ENCODE measurements around the gene PRKACB. TPM values are rescaled to one million over a fixed set of nuclear protein-coding genes. Genes with fewer than 3 reads are reported as not detected.
"Not testable (repeated sequence)": the region's sequence is repeated elsewhere in the genome, so short reads cannot be mapped to it uniquely, and the experiment has no call there.

Gene PRKACB
- 18.8 TPM for polyA plus RNA-seq (ENCODE audit: insufficient read length)

DNA sequence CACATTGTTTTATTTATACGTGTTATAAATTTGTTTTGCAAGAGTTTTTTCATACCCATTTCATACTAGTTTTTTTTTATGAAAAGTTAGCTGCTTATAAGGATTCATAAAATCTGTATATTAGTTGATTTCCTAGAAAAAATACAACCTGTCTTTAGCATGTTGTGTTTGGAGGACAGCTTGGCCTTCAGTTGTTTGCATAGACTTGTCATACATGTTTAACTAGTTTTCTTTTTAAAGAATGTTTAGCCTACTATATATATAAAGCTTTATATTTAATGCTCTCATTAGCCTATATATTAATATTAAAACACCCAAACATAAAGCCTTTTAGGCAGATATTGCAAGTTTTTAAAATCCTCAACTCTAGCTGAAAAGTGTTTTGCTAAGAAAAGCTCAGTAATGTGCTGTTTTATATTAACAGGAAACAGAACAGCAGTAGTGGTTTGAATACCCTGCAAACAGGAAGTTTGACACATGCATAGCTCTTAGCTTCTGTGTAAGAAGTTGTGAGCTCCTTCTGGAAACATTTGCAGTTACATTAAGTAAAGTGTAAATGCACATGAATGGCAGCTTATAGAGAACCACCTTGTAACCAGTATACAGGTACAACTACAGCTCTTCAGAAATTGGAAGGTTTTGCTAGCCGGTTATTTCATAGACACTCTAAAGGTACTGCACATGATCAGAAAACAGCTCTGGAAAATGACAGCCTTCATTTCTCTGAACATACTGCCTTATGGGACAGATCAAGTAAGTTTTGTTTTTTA lies at the start of gene PRKACB:
TSS of gene PRKACB (plus strand) at position 476 of the 770 bp plus-strand sequence. CDS start at position 567, 91 bp downstream.
- no peak for DNase-seq (ENCODE audit: low read depth)

GRCh38 chr1:84095308-84095707 lies 48.8 kb upstream of the PRKACB start:
- DNase-seq (ENCODE audit: low read depth) = no peak

DNA sequence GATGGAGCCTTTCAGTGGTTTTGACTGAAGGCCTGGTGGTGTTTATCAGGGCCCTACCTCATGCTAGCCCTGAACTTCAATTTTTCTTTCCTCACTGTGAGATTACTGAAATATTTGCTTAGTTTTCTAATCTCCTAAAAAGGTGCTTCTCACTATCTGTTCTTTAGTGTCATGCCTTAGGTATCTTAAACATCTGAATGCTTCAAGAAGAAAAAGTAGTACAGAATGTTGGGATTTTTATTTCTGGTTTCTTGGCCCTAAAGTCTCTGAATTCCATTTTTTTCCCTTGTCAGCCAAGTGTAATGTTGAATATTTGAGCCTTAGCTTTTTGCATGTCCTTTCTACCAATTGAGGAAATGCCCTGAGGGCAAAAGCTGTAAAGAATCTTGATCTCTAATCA lies 47.9 kb upstream of the PRKACB start:
- no peak for DNase-seq (ENCODE audit: low read depth)

- no peak for DNase-seq (ENCODE audit: low read depth)
Observed at GRCh38 chr1:84101204-84101603, 42.9 kb upstream of the PRKACB start.

- peak; percentile 9 for DNase-seq (ENCODE audit: low read depth)
Observed at GRCh38 chr1:84103197-84103992, 40.7 kb upstream of the PRKACB start.

GRCh38 chr1:84107538-84107937 lies 36.5 kb upstream of the PRKACB start:
- not testable (repeated sequence) for DNase-seq (ENCODE audit: low read depth)

- DNase-seq (ENCODE audit: low read depth) = no peak
Observed at GRCh38 chr1:84107955-84108354, 36.1 kb upstream of the PRKACB start.

DNA sequence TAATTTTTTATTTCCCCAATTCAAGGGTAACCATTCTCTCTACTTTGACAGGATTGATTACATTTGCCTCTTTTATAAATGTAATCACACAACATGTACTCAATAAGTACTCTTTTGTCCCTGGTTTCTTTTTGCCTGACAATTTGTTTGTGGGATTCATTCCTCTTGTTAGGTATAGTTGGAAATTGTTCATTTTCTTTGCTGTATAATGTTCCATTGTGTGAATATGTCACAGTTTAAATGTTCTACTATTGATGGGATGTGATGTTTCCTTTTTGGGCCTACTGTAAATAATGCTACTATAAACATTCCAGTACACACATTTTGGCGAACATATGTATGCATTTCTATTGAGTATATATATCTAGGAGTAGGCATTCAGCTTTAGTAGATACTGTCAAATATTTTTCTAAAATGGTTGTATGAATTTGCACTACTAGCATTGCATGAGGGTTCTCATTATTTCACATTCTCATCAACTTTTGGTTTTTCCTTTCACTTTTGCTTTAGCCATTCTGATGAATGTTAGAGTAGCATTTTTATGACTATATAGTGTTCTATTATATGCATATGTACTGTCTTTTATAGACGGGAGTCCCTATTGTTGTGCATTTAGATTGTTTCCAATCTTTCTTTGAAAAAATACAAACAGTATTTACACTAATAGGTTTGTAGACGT lies 35.0 kb upstream of the PRKACB start:
- DNase-seq (ENCODE audit: low read depth) = no peak

DNA sequence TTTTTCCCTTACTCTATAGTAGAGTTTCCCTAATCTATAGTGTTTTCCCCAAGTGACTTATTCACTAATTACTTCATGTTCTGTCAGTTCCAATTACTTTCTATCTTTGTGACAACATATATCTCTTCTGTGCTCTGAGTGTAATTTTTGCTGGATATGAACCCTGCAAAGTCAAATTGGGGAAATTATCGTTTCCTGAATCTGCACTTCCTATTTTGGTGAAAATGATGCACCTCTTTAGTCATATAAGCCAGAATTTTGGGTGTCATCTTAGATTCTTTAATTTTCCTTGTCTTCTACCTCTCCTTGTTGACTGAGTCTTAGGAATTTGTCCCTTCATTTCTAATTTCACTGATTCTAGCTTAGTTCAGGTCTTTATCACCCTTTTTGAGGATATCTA lies 33.4 kb upstream of the PRKACB start:
- DNase-seq (ENCODE audit: low read depth) = no peak

DNA sequence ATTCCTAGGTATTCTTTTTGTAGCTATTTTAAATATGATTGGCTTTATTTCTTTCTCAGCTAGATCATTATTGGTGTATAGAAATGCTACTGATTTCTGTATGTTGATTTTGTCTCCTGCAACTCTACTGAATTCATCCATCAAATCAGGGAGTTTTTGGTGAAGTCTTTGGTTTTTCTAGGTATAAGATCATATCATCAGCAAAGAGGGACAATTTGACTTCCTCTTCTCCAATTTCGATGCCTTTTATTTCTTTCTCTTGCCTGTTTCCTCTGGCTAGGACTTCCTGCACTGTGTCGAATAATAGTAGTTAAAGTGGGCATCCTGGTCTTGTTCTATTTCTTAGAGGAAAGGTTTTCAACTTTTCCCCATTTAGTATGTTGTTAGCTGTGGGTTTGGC lies 27.5 kb upstream of the PRKACB start:
- DNase-seq (ENCODE audit: low read depth) = no peak

GRCh38 chr1:84117868-84118267 lies 26.2 kb upstream of the PRKACB start:
- DNase-seq (ENCODE audit: low read depth) = no peak

DNA sequence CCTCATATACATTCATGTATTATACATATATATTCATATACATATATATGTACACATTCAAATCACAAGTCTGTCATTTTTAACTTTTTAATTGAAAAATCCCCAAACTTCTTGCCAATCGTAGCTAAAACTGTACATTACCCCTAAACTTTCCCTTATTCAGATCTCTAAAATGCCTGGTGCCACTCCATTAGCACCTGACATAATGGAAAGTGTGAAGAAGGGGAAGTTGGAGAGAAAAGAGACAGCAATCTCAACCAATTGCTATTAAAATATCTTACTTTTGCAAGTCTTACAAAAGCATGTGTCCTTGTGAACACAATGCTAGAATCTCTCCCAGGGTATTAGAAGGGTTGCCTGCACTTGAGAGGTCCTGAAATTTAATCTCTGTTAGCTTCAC lies 22.7 kb upstream of the PRKACB start:
- DNase-seq (ENCODE audit: low read depth) = no peak

- no peak for DNase-seq (ENCODE audit: low read depth)
Observed at GRCh38 chr1:84122780-84123382, 21.2 kb upstream of the PRKACB start.

DNA sequence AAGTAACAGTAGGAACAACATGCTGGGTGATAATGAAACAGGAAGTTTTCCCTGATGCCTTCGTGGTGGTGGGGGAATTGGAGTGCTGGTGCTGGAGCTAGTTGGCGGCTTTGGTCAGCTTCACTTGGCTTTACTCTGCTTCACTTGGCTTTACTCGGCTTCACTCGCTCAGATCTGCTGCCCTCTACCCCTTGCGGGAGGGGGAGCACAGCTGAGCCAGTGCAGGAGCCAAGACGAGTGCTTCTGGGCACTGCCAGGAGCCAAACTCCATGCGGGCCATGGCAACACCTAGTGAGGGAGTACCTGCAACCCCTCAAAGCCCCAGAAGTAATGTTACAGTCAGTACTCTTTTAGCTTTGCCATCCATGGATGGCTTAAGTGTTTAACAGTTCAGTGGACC lies 10.6 kb upstream of the PRKACB start:
- no peak for DNase-seq (ENCODE audit: low read depth)

GRCh38 chr1:84135341-84135740 lies 8.7 kb upstream of the PRKACB start:
- no peak for DNase-seq (ENCODE audit: low read depth)

DNA sequence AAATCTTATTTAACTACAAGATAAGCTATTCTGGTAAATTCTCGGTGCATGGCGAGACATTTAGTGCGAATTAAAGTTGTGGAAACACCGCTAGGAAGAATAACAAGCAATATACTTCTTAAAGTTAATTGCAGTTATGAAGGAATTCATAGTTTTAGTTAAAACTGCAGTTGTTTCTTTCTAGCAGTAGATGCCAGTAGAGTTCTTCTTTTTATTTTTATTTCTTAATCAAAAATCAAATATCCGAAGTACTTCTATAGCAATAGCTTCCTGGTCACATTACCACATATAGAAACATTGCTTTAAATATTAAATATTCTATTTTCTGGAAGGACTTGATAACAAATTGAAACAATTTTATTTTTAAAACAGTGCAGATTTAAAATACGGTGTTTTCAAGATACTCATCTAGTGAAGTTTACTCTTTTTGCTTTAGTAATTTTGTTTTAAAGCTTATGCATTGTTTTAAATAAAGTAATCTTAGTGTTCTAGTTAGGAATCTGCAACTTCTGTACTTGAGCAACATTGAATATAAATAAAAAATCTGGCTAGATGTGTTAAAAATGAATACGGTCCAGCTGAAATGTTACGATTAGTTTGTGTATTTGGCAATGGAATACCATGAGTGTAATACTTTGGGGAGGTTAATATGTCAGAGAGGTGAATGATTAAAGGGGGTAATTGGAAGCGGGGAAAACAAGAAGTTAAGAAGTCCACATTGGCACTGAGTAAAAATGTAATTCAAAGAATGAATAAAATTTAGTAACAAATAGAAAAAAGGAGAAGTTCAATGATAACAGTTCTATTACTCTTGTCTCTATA lies 2.7 kb upstream of the PRKACB start:
- DNase-seq (ENCODE audit: low read depth) = no peak

DNA sequence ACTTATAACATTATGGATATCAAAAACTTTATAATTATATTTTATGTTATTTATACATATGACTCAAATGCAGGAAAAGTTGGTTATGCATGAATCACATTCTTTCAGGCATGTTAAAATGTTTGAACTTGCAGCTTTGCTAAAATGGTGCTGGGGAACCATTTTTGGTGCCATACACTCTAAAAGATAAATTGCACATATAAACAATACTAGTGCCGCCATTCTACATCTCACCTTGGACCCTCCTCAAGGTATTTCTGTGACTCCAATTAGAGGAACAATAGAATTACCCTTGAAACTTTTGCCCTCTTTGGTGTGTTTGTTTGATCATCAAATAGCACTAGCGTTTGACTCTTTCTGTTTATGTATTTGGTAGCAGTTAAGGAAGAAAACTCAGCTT lies 997 bp downstream of the PRKACB start:
- no peak for DNase-seq (ENCODE audit: low read depth)

DNA sequence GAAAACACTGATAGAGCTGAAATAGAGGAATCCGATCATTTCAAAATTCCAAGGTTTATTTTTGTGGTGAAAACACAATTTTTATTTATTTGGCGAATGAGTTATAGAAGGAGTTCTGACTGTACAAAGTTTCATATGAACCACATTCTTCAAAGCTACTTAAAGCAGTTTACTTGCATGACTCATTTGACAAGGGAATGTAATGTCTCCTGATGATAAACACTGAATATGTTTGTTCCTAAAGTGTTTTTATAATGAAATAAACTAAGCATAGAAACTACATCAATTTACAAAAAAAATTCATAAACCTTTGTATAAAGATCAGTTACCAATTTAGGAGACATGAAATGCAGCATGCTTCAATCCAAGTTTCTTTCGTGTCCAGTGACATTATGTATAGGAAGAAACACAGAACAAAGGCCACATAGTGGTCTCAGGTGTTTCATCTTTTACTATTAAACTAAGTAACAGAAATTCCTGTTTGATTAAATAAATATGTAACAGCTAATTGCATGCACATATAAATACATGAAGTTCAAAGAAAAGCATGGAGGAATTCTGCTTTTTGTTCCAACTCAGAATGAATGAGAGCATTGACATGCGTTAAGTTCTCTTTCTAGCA lies 2.5 kb downstream of the PRKACB start:
- DNase-seq (ENCODE audit: low read depth) = no peak

DNA sequence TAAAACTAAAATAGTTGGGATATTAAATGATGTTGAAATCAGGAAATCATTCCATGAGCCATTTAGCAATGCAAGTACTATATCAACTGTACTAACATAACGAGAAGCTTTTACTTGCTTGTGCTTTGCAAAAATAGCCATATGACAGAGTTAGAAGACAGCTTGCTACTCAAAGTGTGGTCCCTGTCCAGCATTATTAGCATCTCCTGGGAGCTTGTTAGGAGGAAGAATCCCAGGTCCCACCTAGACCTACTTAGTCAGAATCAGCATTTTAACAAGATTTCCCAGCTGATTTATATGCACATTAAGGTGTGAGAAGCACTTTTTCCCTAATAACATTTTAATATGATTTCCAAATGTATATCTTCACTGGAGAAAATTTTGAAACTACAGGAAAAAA lies 4.7 kb downstream of the PRKACB start:
- no peak for DNase-seq (ENCODE audit: low read depth)

- DNase-seq (ENCODE audit: low read depth) = no peak
Observed at GRCh38 chr1:84152649-84153056, 8.6 kb downstream of the PRKACB start.

DNA sequence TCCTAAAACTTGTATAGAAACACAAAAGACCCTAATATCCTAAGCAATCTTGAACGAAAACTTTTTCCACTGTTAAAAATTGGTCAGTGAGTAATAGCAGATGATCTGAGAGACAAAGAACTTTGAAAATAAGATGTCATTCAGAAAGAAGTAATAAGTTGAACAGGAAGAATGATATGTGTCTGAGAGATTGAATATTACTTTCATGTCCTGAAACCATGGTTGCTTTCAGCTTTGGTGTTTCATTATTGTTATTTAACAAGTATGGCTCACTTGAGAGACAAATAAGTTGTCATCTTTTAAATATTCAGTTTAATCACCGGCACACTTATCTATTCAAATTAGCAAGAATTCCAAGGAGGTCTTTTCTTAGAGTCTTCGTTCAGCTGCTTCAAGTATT lies 11.4 kb downstream of the PRKACB start:
- no peak for DNase-seq (ENCODE audit: low read depth)
